Measurements from ENCODE around the gene CELF4.

DNA sequence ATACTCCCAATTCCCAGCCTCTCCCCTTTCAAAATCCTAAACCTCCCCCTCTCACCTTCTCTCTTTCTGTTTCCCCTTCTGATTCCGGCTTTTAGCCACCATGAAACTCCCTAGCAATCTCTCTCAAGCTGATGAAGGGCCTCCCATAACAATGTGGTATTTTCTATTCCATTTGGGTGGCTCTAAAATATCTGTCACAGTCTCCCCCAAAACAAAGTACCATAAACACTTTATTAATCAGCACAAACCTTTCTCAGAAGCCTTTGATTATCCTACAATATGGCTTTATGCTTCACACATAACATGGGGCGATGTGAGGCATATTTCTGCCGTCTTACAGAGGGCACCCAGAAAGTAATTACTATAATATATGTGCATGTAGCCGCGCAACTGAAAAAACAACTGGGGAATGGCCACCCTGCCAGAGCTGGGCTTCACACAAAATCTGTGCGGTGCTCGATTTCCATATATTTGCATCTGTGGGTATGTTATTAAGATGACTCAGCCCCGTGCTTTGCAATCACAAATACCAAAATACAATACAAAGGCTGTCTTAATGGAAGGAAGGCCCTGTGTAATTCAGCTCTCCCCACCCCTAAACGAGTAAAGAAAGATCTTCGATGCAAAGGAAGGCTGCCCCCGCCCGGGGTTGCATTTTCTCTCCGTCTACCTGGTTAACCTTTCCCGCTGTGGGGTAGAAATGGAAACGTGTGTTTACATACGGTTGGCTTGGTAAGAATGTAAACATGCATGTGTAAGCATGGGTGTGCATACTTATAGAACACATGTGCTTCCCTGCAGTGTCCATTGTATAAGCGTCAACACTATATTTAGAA lies 81.4 kb downstream of the CELF4 start:
- no peak for TF ChIP-seq POLR2AphosphoS5 (IDR thresholded peaks at IDR 0.05)
- TF ChIP-seq, protein P1, sequence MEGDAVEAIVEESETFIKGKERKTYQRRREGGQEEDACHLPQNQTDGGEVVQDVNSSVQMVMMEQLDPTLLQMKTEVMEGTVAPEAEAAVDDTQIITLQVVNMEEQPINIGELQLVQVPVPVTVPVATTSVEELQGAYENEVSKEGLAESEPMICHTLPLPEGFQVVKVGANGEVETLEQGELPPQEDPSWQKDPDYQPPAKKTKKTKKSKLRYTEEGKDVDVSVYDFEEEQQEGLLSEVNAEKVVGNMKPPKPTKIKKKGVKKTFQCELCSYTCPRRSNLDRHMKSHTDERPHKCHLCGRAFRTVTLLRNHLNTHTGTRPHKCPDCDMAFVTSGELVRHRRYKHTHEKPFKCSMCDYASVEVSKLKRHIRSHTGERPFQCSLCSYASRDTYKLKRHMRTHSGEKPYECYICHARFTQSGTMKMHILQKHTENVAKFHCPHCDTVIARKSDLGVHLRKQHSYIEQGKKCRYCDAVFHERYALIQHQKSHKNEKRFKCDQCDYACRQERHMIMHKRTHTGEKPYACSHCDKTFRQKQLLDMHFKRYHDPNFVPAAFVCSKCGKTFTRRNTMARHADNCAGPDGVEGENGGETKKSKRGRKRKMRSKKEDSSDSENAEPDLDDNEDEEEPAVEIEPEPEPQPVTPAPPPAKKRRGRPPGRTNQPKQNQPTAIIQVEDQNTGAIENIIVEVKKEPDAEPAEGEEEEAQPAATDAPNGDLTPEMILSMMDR (IDR thresholded peaks at IDR 0.05 in 8 of 11, conservative IDR thresholded peaks at IDR 0.05 in 3 of 11), result no peak

Data from spleen (tissue), 7 donors.